T-helper 1 cell treated with Interleukin-12 subunit alpha and Interleukin-12 subunit beta and Interleukin-4 antibody, amounts not matched to agents 30 μg/mL and 1 μg/mL, for 36 hours (primary cell): ENCODE measurements around the gene SARS2.
"Not testable (repeated sequence)": the region's sequence is repeated elsewhere in the genome, so short reads cannot be mapped to it uniquely, and the experiment has no call there.

ENCODE experiments used
- H3K27ac Mint-ChIP-seq: one replicate; pipeline ENCODE4 v1.8.0; 2021; ENCODE audit warnings: mild to moderate bottlenecking, mixed read lengths
- H3K27me3 Mint-ChIP-seq: one replicate; pipeline ENCODE4 v1.8.0; 2021; ENCODE audit warnings: low read depth, mixed read lengths
- H3K36me3 Mint-ChIP-seq: one replicate; pipeline ENCODE4 v1.8.0; 2021; ENCODE audit warnings: low read depth, mixed read lengths
- H3K4me1 Mint-ChIP-seq: one replicate; pipeline ENCODE4 v1.8.0; 2021; ENCODE audit warnings: low read depth, mixed read lengths
- H3K4me3 Mint-ChIP-seq: one replicate; pipeline ENCODE4 v1.8.0; 2021; ENCODE audit warnings: mild to moderate bottlenecking, moderate library complexity, mixed read lengths
- H3K9me3 Mint-ChIP-seq: one replicate; pipeline ENCODE4 v1.8.0; 2021; ENCODE audit warnings: mixed read lengths

SARS2 gene

DNA sequence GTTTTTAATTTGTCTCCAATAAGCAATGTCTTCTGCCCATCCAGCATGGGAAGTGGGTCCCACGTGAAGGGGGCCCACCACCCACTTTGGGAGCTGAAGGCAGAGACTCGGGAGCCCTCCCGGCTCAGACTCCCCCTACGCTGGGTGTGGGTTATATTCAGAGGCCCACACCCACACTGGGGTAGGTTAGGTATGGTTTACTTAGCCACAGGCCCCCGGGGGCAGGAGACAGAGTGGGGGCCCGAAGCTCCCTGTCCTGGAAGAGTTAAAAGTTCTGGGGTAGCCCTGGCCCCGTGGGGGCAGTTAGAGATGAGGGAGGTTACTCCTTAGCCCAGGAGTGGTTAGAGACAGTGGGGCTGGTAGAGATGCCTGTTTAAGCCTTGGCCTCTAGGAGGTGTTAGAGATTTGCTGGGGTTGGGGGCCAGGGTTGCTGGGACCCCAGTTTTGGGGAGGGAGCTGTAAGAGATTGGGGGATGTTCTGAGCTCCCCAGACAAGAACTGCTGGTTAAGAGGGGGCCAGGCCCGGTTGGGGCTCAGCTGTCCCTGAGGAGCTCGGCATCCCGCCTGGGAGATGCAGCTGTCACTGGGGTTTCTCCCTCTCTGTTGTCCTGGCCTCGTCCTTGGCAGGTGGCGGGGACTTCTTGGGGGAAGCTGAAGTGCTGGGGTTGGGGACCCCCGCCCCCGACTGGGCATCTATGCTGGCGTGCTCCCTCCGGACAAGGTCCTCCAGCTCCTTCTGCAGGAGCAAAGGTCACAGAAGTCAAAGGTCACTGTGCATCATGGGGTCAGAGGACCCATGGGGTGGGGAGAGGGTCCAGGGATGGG, 51.8 kb downstream of the SARS2 start:
- H3K4me3 Mint-ChIP-seq = peak overlapping the region; percentile 95
- no peaks in the 10 kb centered on the region for H3K9me3 Mint-ChIP-seq
- H3K27me3 Mint-ChIP-seq = no peaks in the 10 kb centered on the region
- H3K27ac Mint-ChIP-seq = peak overlapping the region; percentile 97
- peaks cover 10% of the 10 kb centered on the region for H3K36me3 Mint-ChIP-seq
- peaks cover 20% of the 10 kb centered on the region for H3K4me1 Mint-ChIP-seq

DNA sequence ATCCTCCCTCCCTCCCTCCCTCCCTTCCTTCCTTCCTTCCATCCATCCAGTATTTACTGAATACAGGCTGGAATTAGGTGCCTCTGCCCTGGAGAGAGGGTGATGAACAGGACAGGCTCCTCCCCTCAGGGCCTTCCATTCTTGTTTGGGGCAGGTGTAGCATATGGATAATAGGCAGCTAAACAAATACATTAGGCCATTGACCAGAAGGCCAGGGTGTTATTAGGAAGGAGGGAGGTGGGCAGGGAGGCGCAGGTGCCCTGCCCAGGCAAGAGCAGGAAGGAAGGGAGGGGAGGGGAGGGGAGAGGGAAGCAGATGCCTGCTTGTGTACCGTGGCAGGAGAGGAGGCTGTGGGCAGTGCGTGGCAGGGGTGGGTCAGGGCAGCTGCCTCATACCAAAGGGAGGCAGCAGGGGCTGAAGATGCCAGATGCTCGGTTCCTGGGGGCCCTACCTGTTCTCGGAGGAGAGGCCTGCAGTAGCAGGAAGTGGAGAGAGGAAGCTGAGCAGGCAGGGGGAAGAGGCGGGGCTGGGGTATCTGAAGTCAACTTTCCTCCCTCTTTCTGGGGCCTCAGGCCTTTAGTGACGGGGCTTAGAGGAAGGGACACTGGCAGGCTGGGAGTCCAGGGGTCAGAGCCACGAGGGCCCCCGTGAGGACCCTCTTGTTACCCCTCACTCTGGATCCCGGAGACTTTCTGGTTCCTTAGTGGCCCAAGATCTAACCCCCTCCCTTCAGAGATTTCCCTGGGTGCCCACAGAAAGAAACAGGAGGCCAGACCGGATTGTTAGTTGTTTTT, 52.6 kb downstream of the SARS2 start, which contains the start of gene RINL:
RINL (minus strand) TSS at position 495 of the 794 bp plus-strand sequence. CDS start 1,533 bp downstream, outside the sequence.
- H3K27me3 Mint-ChIP-seq = no peaks in the 10 kb centered on the region
- peak within 1 kb of the TSS; percentile 95 for H3K4me3 Mint-ChIP-seq
- H3K9me3 Mint-ChIP-seq = no peaks in the 10 kb centered on the region
- H3K36me3 Mint-ChIP-seq = peaks cover 11% of the 10 kb centered on the region
- H3K27ac Mint-ChIP-seq = peak within 1 kb of the TSS; percentile 97
- peaks cover 23% of the 10 kb centered on the region for H3K4me1 Mint-ChIP-seq

GRCh38 chr19:38875656-38876395, 54.7 kb downstream of the SARS2 start:
- Mint-ChIP-seq H3K36me3 (peaks cover 15% of the 10 kb centered on the region), H3K4me3 (peak overlapping the region; percentile 7), H3K27me3 (no peaks in the 10 kb centered on the region), H3K9me3 (no peaks in the 10 kb centered on the region), H3K27ac (peak overlapping the region; percentile 20), H3K4me1 (peaks cover 26% of the 10 kb centered on the region)

DNA sequence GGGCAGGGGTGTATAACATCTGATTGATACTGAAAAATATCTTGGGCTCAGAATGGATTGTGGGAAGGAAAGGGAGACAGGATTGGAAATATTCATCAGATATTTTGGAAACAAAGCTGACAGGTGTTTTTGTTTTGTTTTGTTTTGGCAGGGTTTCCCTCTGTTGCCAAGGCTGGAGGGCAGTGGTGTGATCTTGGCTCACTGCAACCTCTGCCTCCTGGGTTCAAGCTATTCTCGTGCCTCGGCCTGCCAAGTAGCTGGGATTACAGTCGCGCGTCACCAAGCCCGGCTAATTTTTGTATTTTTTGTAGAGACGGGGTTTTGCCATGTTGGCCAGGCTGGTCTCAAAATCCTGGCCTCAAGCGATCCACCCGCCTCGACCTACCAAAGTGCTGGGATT, 57.2 kb downstream of the SARS2 start:
- not testable (repeated sequence) for H3K27ac Mint-ChIP-seq, H3K4me3 Mint-ChIP-seq, H3K27me3 Mint-ChIP-seq, H3K9me3 Mint-ChIP-seq
- Mint-ChIP-seq H3K36me3 (peaks cover 18% of the 10 kb centered on the region), H3K4me1 (peaks cover 40% of the 10 kb centered on the region)

GRCh38 chr19:38870612-38871011, 60.0 kb downstream of the SARS2 start:
- H3K27me3 Mint-ChIP-seq = no peaks in the 10 kb centered on the region
- H3K4me1 Mint-ChIP-seq = peaks cover 30% of the 10 kb centered on the region
- H3K4me3 Mint-ChIP-seq = peak overlapping the region; percentile 89
- H3K36me3 Mint-ChIP-seq = peaks cover 16% of the 10 kb centered on the region
- H3K27ac Mint-ChIP-seq = no peak overlapping the region
- H3K9me3 Mint-ChIP-seq = no peaks in the 10 kb centered on the region

GRCh38 chr19:38869836-38870607, 60.5 kb downstream of the SARS2 start:
- Mint-ChIP-seq H3K9me3 (no peaks in the 10 kb centered on the region), H3K4me1 (peaks cover 34% of the 10 kb centered on the region), H3K36me3 (peaks cover 20% of the 10 kb centered on the region), H3K4me3 (peak overlapping the region; percentile 89), H3K27me3 (no peaks in the 10 kb centered on the region), H3K27ac (peak overlapping the region; percentile 85)

- Mint-ChIP-seq H3K4me3 (peak overlapping the region; percentile 89), H3K27ac (peak overlapping the region; percentile 85), H3K9me3 (no peaks in the 10 kb centered on the region), H3K4me1 (peaks cover 41% of the 10 kb centered on the region), H3K27me3 (no peaks in the 10 kb centered on the region), H3K36me3 (peaks cover 28% of the 10 kb centered on the region)
Measured at GRCh38 chr19:38869160-38869835, 61.3 kb downstream of the SARS2 start.

DNA sequence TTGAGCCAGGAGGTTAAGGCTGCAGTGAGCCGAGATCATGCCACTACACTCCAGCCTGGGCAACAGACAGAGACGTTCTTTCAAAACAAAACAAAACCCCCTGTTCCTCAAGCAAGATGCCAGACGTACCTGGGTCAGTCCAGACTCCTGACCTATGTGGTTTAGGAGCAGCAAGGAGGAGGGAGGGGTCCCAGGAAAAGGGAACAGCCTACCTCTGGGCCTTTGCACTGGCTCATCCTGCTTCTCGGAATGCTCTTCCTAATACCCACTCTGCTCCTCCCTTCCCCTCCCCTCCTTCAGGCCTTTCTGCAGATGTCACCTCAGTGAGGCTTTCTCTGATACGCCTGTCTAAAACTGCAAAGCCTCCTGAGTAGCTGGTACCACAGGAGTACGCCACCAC, 62.0 kb downstream of the SARS2 start:
- H3K4me3 Mint-ChIP-seq = peak overlapping the region; percentile 89
- H3K27ac Mint-ChIP-seq = peak overlapping the region; percentile 41
- no peaks in the 10 kb centered on the region for H3K9me3 Mint-ChIP-seq
- H3K36me3 Mint-ChIP-seq = peaks cover 27% of the 10 kb centered on the region
- H3K27me3 Mint-ChIP-seq = no peaks in the 10 kb centered on the region
- peaks cover 43% of the 10 kb centered on the region for H3K4me1 Mint-ChIP-seq

DNA sequence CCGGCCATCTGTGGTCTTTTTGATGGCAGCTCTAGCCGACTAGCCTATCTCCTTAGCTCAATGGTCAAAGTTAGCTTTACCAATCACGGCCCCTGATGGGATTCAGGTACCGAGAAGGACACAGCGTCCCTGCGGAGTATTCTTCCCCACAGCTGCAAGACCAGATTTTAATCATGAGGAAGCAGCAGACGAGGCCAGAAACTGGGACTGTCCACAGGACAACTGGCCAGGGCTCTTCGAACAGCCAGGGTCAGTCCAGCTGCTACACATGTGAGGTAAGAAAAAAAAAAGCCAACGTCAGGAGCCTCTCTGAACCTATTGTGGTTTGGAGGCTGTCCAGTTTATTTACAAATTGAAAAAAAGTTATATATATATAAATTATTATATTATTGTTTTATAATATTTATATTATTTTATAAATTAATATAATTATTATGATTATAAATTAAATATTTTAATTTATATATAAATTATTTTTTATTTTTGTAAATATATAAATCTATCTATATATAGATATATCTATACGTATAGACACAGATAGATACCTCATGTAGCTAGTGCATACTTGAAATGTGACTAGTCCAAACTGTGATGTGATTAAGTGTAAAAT, 63.3 kb downstream of the SARS2 start:
- H3K9me3 Mint-ChIP-seq = no peaks in the 10 kb centered on the region
- H3K4me3 Mint-ChIP-seq = no peak overlapping the region
- H3K36me3 Mint-ChIP-seq = peaks cover 24% of the 10 kb centered on the region
- H3K4me1 Mint-ChIP-seq = peaks cover 47% of the 10 kb centered on the region
- no peak overlapping the region for H3K27ac Mint-ChIP-seq
- H3K27me3 Mint-ChIP-seq = no peaks in the 10 kb centered on the region
